ENCODE data around the gene CDH24. TPM values are rescaled to one million over a fixed set of nuclear protein-coding genes. Genes with fewer than 3 reads are reported as not detected.

CDH24 gene
- polyA plus RNA-seq, 3 donors, result 0.13 to 0.14 TPM; not detected in 1

GRCh38 chr14:23062002-23062401 lies 4.7 kb upstream of the CDH24 start:
- H3K4me1 Mint-ChIP-seq, result peaks cover 7% of the 10 kb centered on the region
- peaks cover 0 to 1% (median 0%) of the 10 kb centered on the region in 7 donors for H3K9me3 Mint-ChIP-seq
- WGBS (ENCODE audit: insufficient coverage), result no CpG with 5 or more reads among the region's 4 CpGs
- Histone ChIP-seq H3K4me2 (replicated peaks; ENCODE audit: extremely low read depth, low read length, poor library complexity, severe bottlenecking) (no peak overlapping the region), H3K79me2 (ENCODE audit: insufficient read depth, low read length) (peaks cover 15% of the 10 kb centered on the region), H3K27ac (ENCODE audit: low read depth in 1 of 2, low read length in 2 of 2) (peak overlapping the region in 1 of 2 donors; percentile 1), H3K36me3 (replicated peaks in 1 of 2; ENCODE audit: control insufficient read depth in 1 of 2, insufficient read depth in 2 of 2, low read length in 2 of 2) (peaks cover 71 to 85% of the 10 kb centered on the region in 2 donors), H3K9me3 (replicated peaks in 1 of 2; ENCODE audit: control insufficient read depth in 1 of 2, insufficient read depth in 1 of 2, low read length in 2 of 2) (no peaks in the 10 kb centered on the region), H3K4me1 (ENCODE audit: control insufficient read depth in 1 of 2, insufficient read depth in 2 of 2, low read length in 2 of 2) (peaks cover 9 to 12% of the 10 kb centered on the region in 2 donors), H3K4me3 (replicated peaks in 1 of 3; ENCODE audit: low read depth in 2 of 3, low read length in 3 of 3) (no peak overlapping the region), H2AFZ (ENCODE audit: insufficient read depth, low read depth, low read length, poor library complexity, severe bottlenecking) (no peak overlapping the region), H3K27me3 (ENCODE audit: control insufficient read depth in 2 of 2, insufficient read depth in 2 of 2, low read length in 2 of 2) (peaks cover 0 to 2% of the 10 kb centered on the region in 2 donors), H3K9ac (ENCODE audit: insufficient read depth, low read length, poor library complexity, severe bottlenecking) (no peak overlapping the region), H4K20me1 (ENCODE audit: insufficient read depth, low read length) (peaks cover 64% of the 10 kb centered on the region)
- no peak overlapping the region for H3K4me3 Mint-ChIP-seq
- intact Hi-C loops (cut with micrococcal nuclease), result no loop called here
- peaks cover 1 to 5% (median 5%) of the 10 kb centered on the region in 3 donors for H3K27me3 Mint-ChIP-seq (ENCODE audit: low read depth in 3 of 3)
- H3K36me3 Mint-ChIP-seq, result peaks cover 74 to 82% of the 10 kb centered on the region in 2 donors
- peak overlapping the region in 1 of 7 donors; percentile 63 for H3K27ac Mint-ChIP-seq
- no peak for DNase-seq
- TF ChIP-seq, protein P1, sequence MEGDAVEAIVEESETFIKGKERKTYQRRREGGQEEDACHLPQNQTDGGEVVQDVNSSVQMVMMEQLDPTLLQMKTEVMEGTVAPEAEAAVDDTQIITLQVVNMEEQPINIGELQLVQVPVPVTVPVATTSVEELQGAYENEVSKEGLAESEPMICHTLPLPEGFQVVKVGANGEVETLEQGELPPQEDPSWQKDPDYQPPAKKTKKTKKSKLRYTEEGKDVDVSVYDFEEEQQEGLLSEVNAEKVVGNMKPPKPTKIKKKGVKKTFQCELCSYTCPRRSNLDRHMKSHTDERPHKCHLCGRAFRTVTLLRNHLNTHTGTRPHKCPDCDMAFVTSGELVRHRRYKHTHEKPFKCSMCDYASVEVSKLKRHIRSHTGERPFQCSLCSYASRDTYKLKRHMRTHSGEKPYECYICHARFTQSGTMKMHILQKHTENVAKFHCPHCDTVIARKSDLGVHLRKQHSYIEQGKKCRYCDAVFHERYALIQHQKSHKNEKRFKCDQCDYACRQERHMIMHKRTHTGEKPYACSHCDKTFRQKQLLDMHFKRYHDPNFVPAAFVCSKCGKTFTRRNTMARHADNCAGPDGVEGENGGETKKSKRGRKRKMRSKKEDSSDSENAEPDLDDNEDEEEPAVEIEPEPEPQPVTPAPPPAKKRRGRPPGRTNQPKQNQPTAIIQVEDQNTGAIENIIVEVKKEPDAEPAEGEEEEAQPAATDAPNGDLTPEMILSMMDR (IDR thresholded peaks at IDR 0.05), result no peak

GRCh38 chr14:23060536-23061260 lies 3.4 kb upstream of the CDH24 start:
- H3K36me3 ChIP-seq (replicated peaks in 1 of 2; ENCODE audit: control insufficient read depth in 1 of 2, insufficient read depth in 2 of 2, low read length in 2 of 2), result peaks cover 59 to 72% of the 10 kb centered on the region in 2 donors

More at GRCh38 chr14:23060536-23061260, 3.4 kb upstream of the CDH24 start:
- peaks cover 20 to 22% of the 10 kb centered on the region in 2 donors for H3K4me1 ChIP-seq (ENCODE audit: control insufficient read depth in 1 of 2, insufficient read depth in 2 of 2, low read length in 2 of 2)
- H3K9me3 ChIP-seq (replicated peaks in 1 of 2; ENCODE audit: control insufficient read depth in 1 of 2, insufficient read depth in 1 of 2, low read length in 2 of 2), result no peaks in the 10 kb centered on the region
- Mint-ChIP-seq H3K27ac (peak overlapping the region in 1 of 7 donors; percentile 81), H3K36me3 (peaks cover 63 to 69% of the 10 kb centered on the region in 2 donors), H3K9me3 (peaks cover 0 to 3% (median 0%) of the 10 kb centered on the region in 7 donors), H3K27me3 (ENCODE audit: low read depth in 3 of 3) (peaks cover 10 to 16% (median 14%) of the 10 kb centered on the region in 3 donors), H3K4me1 (peaks cover 20% of the 10 kb centered on the region), H3K4me3 (no peak overlapping the region)
- H4K20me1 ChIP-seq (ENCODE audit: insufficient read depth, low read length), result peaks cover 51% of the 10 kb centered on the region
- H3K4me3 ChIP-seq (replicated peaks in 1 of 3; ENCODE audit: low read depth in 2 of 3, low read length in 3 of 3), result no peak overlapping the region
- H3K79me2 ChIP-seq (ENCODE audit: insufficient read depth, low read length), result peaks cover 4% of the 10 kb centered on the region
- H3K9ac ChIP-seq (ENCODE audit: insufficient read depth, low read length, poor library complexity, severe bottlenecking), result no peak overlapping the region
- TF ChIP-seq, protein P1 (IDR thresholded peaks at IDR 0.05), result no peak
- no peak for DNase-seq
- no peak overlapping the region for H3K27ac ChIP-seq (ENCODE audit: low read depth in 1 of 2, low read length in 2 of 2)
- intact Hi-C loops (cut with micrococcal nuclease), result no loop called here
- peaks cover 4 to 10% of the 10 kb centered on the region in 2 donors for H3K27me3 ChIP-seq (ENCODE audit: control insufficient read depth in 2 of 2, insufficient read depth in 2 of 2, low read length in 2 of 2)
- H2AFZ ChIP-seq (ENCODE audit: insufficient read depth, low read depth, low read length, poor library complexity, severe bottlenecking), result no peak overlapping the region
- over 99% methylated on average over 11 of the region's 17 CpGs for WGBS (ENCODE audit: insufficient coverage)
- no peak overlapping the region for H3K4me2 ChIP-seq (replicated peaks; ENCODE audit: extremely low read depth, low read length, poor library complexity, severe bottlenecking)

All from CD14-positive monocyte (primary cell).